ENCODE measurements around the gene FBXO38.

FBXO38 gene

GRCh38 chr5:148484651-148485050, 100.9 kb downstream of the FBXO38 start:
- TF ChIP-seq CTCF (conservative IDR thresholded peaks at IDR 0.05) (no peak), ZFX (IDR thresholded peaks at IDR 0.05) (no peak)

GRCh38 chr5:148486456-148486855, 102.7 kb downstream of the FBXO38 start:
- no peak overlapping the region for H3K27ac ChIP-seq
- TF ChIP-seq ZFX (IDR thresholded peaks at IDR 0.05): no peak
- no peak for TF ChIP-seq CTCF (conservative IDR thresholded peaks at IDR 0.05)

More at GRCh38 chr5:148484651-148485050, 100.9 kb downstream of the FBXO38 start:
- H3K27ac ChIP-seq: no peak overlapping the region

- TF ChIP-seq CTCF (conservative IDR thresholded peaks at IDR 0.05): no peak
- no peak for TF ChIP-seq ZFX (IDR thresholded peaks at IDR 0.05)
- no peak overlapping the region for H3K27ac ChIP-seq
These were observed 105.0 kb downstream of the FBXO38 start for GRCh38 chr5:148488757-148489156.

GRCh38 chr5:148491015-148491792, 107.4 kb downstream of the FBXO38 start:
- peak overlapping the region; percentile 20; the same call in 1 of the 2 replicates for H3K27ac ChIP-seq
- TF ChIP-seq CTCF (conservative IDR thresholded peaks at IDR 0.05) (no peak), ZFX (IDR thresholded peaks at IDR 0.05) (no peak)

GRCh38 chr5:148491793-148492184, 108.0 kb downstream of the FBXO38 start:
- no peak for TF ChIP-seq CTCF (conservative IDR thresholded peaks at IDR 0.05)
- TF ChIP-seq ZFX (IDR thresholded peaks at IDR 0.05): no peak
- peak overlapping the region; percentile 15; the same call in 1 of the 2 replicates for H3K27ac ChIP-seq

- H3K27ac ChIP-seq: no peak overlapping the region
- no peak for TF ChIP-seq ZFX (IDR thresholded peaks at IDR 0.05)
- no peak for TF ChIP-seq CTCF (conservative IDR thresholded peaks at IDR 0.05)
These were observed 108.6 kb downstream of the FBXO38 start for GRCh38 chr5:148492351-148492750.
